GM21526 (cell line): ENCODE measurements around the gene SLC25A11.
A peak's percentile ranks its signal among the peaks of the same experiment; 100 is the strongest.

Source experiments
- ATAC-seq: cut with Tn5 transposase; IDR thresholded peaks from one replicate; pipeline ENCODE4 v1.9.1; 2021; ENCODE audit warnings: moderate library complexity; ENCODE audit not compliant: unreplicated experiment, low FRiP score

Gene SLC25A11

DNA sequence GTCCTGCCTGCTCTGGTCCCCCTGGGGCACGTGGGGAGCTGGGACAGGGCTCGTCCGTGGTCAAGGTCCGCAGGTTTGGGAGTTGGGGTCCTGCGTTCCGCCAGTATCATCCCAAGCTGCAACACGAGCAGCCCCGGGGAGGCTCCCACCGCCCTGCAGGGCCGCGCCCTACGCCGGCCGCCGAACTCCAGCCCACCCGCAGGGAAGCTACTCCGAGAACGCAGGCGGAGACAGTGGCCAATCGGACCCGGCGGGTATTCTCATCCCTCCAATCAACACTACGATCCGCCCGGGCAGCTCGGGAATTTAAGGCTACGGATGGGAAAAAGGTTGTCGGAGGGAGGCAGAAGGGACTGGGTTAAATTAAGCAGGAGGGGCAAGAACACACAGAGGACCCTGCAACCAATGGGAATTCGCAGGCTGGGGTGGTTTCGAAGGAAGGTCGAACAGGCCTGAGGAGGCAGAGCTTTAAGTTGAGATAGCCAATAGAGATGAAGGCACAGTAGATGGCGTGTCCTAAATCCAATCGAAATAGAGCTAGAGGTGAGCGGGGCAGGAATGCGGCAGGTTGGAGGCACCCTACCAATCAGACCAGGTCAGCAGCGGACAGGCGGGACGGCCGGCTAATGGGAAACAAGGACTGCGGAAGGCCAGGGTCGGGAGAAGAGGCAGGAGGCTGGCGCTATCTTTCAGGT lies 27.1 kb upstream of the SLC25A11 start:
- peak; percentile 71 for ATAC-seq

DNA sequence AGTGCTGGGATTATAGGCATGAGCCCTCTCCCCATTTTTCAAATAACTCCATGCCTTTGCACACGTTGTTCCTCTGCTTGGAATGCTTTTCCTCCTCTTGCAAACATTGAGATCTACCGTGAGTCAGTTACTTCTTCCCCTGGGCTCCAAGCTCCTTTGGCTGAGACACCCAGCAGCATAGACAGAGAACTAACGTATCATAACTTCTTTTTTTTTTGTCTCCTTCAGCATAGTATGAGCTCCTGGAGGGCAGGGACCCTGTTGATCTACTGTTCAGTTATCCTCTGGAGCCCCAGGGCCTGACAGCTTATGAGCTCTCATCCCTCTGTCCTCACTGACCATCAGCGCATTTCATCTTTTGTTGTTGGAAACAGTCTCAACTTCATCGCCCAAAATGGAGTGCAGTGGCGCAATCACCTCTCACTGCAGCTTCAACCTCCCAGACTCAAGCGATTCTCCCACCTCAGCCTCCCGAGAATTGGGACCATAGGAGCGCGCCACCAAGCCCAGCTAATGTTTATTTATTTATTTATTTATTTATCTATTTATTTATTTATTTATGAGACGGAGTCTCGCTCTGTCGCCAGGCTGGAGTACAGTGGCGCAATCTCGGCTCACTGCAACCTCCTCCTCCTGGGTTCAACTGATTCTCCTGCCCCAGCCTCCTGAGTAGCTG lies 25.6 kb upstream of the SLC25A11 start:
- no peak for ATAC-seq

DNA sequence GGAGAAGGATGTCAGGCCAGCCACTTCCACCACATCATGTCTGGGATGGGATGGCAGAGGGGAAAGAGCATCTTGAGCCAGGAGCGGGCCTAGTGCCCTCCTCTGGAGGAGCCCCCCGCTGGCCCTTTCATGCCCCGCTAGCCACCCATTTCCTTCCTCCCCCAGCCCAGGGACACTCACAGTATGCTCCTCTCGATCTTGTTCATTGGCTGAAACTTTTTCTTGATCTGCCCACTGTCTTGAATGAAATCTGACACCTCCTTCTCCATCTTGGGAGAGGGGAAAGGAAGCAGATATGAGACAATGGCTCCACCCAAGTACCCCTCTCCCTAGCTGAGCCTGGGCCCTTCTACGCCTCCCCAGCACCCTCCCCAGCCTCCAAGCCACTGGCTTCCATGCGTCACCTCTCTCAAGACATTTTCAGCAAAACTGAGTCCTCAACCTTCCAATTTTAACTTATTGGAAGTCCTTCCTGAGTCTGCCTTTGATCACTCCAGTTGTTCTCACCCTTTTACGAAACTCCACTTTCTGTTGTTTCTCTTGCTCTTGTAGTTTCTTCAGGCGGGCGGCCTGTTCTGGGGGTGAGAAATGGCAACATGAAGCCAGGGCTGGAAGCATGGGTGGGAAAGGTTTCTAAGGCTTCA lies 20.6 kb upstream of the SLC25A11 start:
- no peak for ATAC-seq

DNA sequence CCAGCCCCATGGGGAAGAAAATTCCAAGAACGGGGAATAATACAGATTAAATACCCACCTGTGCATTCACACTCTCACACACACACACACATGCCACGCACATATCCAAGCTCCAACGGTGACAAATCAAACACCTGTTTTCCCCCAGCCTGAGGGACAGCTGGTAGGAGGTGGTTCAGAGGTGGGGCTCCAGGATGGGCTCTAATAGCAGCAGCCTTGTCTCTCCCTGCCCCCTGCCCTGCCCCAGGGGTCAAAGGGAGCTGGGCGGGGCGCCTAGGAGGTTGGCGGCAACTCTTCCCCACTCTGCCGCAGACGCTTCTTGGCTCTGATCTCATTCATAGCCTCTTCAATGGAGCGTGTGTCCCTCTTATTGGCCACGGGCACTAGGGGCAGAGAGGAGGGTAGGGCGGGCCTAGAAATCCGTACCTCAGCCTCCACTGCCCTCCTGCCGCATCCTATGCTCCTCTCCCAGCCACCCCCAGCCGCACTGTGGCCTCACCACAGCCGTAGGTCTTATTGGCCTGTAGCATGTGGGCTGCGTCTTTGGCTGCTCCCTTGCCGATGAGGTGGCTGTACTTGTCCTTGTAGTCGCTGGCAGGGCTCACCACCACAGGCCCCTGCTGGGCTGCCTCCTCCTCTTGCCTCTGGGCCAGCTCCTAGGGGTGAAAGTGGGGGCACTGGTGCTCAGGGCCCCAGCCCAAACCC lies 19.6 kb upstream of the SLC25A11 start:
- ATAC-seq, result no peak

DNA sequence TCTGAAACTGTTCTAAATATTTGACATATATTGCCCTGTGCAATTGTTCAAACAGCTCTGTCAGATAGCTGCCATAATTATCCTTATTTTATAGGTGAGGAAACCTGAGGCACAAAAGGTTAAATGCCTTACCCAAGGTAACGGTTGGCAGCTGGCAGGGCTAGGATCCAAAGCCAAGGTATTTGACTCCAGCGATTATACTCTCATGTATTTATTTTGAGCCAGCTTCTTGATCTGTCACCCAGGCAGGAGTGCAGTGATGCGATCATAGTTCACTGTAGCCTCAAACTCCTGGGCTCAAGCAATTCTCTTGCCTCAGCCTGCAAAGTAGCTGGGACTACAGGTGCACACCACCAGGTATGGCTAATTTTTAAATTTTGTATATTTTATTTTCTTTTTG lies 18.3 kb upstream of the SLC25A11 start:
- no peak for ATAC-seq

DNA sequence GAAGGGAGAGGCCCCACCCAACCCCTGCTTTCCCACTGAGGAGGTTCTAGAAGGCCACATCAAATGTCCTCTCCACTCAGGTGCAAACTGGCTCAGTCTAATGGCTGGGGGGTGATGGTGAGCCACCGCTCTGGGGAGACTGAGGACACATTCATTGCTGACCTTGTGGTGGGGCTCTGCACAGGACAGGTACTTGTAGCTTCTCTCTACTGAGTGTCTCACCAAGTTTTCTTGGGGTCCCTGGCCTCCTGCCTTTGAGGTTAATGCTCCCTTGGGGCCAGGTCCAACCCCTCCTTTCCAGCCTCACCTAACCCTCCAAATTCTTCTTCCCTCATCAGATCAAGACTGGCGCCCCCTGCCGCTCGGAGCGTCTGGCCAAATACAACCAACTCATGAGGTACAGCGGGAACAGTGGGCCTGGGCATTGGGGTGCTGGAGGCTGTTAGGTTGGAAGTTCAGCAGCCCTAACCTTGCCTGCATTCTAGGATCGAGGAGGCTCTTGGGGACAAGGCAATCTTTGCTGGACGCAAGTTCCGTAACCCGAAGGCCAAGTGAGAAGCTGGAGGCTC lies 16.7 kb upstream of the SLC25A11 start:
- no peak for ATAC-seq

DNA sequence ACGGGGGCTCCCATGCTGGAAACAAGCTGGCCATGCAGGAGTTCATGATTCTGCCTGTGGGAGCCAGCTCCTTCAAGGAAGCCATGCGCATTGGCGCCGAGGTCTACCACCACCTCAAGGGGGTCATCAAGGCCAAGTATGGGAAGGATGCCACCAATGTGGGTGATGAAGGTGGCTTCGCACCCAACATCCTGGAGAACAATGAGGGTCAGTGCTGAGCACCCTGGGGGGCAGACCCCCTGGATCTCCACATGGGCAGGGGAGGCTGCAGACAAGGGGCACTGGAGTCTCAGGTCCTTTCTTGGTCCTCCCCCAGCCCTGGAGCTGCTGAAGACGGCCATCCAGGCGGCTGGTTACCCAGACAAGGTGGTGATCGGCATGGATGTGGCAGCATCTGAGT lies 15.2 kb upstream of the SLC25A11 start:
- no peak for ATAC-seq

DNA sequence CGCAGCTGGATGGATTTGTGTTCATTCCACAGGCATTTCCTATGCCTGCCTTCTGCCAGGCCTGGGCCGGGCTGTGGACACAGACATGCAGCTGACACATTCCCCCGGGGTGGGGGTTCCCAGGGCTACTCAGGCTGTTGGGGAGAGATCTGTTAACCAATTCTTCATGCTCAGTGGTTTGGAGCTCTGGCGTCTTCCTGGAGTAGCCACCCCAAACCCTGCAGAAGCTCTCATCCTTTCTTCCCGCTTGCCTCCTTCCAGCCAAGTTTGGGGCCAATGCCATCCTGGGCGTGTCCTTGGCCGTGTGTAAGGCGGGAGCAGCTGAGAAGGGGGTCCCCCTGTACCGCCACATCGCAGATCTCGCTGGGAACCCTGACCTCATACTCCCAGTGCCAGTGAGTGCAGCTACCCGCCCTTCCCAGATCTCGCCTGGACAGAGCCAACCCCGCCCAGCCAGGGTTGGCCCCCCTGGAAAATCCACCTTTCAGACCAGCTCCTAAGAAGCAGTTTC lies 13.7 kb upstream of the SLC25A11 start:
- no peak for ATAC-seq

DNA sequence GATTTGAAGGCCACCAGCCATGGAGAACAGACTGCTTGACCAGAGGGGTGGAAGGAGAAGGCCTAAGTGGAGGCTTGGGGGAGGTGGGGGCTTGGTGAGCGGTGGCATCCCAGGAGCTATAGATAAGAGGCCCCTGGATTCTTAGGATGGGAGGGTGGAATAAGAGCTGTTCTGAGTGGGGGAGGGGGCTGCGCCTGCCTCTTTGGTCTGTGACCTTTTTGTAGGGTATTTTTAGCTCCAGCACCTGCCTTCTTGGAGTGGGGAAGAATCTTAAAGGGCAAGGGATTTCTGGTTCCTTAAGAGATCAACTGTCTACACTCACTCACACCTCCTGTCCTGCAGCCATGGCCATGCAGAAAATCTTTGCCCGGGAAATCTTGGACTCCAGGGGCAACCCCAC lies 11.6 kb upstream of the SLC25A11 start:
- no peak for ATAC-seq

DNA sequence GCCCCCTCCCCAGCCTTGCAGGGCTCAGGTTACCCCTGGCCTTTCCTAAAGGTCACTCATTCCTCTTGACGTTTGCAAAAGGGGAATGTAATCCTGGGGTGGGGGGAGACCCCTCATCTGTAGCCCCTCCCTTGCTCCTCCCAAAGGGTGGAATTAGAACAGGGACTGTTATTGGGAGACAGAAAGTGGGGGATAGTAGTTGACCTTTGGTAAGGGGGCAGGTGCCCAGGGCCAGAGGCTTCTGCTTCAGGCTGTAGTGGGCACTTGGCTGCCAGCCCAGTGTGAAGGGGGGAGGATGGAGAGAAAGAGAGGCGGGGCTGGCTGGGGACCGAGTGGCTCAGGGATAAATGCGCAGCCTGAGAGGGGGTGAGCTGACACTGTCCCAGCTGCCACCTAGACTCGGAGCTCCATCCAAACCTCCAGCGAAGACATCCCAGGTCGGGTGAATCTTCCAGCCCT lies 10.9 kb upstream of the SLC25A11 start, which contains the start of gene ENO3:
Gene ENO3, plus strand, starts transcription at position 374 of the 459 bp plus-strand sequence. CDS start 711 bp downstream, outside the sequence.
- ATAC-seq, result no peak

DNA sequence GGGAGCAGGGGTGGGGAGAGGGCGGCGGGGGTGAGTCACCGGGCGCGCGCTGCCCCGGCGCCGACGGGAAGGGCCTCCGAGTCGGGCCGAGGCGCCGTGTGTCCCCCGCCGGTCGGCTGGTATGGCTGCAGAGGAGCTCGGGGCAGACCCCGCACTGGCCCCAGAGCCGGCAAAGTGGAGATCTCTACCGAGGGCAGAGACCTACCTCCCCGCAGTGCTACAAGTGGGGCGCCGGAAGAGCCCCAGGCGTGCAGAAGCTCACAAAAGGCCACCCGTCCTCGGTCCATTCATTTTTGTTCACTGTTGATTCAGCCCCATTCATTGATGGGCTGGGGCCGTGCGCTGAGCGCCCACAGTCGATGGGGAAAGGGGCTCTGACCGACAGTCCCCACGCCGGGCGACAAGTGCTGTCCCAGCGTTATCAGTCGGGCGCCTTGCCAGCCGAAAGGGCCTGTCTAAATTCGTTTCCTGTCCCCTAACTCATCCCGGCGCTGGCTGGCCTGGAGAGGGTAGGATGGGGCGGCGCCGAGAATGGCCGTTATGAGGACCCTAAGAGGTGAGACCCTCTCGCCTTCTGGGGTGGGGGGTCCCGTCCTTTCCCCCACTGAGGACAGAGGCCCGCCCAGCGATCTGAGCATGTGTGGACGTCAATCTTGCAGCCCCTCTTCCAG lies 10.4 kb upstream of the SLC25A11 start:
- no peak for ATAC-seq

DNA sequence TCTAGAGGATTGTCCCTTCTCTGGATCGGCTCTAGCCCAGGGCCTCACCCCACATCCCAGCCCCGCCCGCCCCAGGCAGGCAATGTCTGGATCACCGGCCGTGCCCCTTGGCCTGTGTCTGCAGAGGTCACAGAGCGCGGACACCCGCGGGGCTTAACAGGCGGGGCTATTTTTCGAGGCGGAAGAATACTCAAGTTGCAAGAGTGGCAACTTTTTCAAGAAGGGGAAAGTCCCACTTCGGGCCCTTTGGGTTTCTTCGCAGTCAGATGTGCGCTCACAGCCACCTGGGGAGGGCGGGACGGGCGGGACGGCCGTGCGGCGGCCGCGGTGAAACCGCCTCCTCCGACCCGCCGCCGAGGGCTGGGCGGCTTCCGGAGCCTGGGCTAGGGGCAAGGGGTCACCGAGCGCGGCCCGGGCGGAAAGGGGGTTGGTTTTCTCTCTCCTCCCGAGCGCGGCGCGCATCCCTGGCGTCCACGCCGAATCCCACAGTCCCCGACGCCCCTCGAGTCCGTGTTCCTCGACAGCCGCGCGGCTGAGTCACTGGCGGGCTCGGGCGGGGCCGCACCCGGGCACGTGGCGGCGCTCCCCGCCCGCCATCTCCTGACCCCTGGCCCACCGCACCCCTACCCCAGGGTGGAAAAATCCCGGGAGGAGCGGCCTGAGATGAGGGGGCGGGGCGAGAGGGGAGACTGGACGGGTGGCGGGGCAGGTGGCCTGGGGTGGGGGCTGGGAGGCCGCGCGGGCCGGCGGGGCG lies 9.7 kb upstream of the SLC25A11 start:
- ATAC-seq, result peak; percentile 32

DNA sequence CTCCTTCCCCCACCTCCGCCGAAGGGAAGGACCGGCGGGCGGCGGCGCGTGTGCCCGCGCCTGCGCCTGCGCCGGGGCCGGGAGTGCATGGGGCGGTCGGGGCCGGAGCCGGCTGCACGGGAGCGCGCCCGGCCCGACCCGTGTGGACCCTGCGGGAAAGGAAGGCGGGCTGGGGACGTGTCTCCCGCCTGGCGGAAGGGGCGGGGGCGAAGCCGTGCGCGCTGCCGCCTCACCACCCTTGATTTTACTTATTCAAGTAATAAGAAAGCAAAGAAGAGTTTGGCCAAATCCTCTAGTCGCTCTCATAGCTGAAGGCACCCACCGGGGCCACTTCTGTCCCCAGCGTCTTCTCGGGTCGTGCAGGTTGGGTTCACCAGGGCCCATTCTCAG lies 9.1 kb upstream of the SLC25A11 start:
- peak; percentile 31 for ATAC-seq

DNA sequence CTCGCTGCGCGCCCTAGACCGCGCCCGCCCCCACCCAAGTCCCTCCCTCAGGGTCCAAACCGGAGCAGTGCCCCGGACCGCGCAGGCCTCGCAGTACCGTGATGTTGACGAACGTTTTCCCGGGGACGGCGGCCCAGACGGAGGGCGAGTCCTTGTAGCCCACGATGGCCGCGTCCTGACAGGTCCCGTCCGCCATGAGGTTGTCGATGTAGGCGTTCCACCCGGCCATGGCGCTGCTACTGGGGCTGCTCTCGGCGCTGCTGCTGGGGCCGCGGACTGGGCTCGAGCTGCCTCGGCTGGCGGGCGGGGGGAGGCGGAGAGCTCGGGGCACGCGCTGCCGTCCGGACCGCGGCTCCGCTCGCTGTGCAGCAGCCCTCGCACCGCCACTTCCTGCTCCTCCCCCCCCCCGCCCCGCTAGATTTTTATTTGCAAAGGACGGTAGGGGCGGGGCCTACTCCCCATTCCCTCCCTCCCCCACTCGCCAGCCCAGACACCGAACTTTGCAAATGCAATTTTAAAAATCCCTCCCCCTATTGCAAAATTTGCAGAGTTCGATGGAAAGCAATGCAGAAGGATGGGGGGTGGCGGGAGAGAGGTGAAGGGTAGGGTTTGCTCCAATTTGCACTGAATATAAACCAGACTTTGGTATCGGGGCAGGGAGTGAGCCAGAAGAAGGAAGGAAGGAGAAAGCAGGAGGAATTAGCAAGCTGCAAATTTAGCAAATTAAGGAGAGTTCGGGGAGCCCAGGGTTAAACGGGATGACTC lies 8.5 kb upstream of the SLC25A11 start, which contains the start of gene PFN1:
Gene PFN1, minus strand, starts transcription at position 365 of the 765 bp plus-strand sequence. Its CDS starts 136 bp downstream, at position 229.
- ATAC-seq, result no peak

DNA sequence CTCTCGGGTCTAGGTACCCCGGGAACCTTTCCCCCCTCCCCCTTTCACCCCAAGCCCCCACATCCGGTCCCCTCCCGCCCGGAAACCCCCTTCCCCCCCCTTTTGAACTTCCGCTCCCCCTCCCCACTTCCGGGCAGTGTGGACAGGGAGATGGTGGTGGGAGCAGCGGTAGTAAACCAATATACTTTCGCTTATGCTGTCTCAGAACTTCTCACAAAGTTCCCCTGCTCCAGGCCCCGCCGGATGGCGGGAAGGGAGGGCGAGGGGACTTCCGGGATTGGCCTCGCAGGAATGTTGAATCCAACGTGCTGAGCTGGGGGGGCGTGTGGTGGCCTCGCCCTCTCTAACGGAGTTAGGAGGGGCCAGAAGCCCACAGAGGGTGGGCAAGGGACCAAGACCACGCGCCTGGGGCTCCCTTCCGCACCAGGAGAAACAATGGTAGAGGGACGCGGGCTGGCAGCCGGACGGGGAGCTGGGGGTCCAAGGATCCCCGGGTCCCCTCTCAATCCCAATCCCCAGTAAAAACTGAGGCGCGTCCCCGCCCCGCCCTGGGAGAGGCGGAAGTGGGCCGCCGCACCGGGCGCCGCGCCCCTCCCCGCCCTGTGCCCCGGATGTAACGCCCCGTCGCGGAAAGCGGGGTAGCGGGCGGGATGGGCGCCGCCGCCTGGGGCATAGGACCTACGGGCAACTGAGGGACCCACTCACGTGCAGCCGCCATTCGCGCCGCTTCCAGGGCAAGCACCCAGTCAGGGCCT lies 7.7 kb upstream of the SLC25A11 start:
- no peak for ATAC-seq

DNA sequence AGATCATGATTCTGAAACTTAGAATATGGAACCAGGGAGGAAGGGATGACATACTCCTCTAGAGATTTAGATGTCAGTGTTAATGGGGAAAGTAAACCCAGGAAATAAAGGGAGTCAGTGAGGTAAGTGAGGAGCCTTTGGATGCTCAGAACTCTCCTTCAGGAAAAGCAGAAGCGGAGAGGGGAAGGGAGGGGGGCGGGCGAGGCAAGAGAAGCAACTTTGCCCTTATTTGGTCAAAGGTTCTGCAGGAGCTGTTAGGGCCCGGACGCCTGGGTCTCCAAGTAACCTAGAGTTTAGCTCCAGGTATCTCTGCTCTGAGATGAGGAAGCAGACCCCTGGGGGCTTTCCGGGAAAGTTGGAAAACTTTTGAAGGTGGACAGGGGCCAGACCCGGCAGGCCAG lies 7.2 kb upstream of the SLC25A11 start:
- no peak for ATAC-seq

DNA sequence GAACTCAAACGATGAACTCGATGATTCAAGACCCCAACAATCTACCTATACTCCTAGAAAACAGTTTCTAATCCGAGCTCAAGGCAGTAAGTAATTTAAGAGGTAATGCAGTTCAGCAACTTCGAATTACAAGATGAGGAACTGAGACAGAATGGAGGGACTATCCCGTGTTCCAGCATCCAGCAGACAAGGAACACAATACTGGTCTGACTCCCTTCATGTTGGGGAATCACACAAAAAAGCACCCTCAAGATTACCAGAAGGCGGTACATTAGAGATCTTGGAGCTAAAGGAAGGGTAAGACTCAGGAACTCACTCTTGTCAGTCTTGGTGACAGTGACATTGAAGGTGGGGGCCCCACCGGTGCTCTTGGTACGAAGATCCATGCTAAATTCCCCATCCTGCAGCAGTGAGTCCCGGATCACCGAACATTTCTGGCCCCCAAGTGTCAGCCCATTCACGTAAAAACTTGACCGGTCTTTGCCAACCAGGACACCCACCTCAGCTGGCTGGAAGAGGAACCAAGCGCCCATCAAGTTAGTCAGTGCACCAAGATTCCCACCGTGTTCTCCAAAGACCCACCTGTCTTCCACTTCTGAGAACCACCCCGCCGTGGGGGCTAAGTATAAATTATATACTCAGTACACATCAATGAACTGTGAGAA lies 6.6 kb upstream of the SLC25A11 start:
- ATAC-seq, result no peak
